Right kidney (tissue), 1 donor: ENCODE measurements around the gene MACROD2.
"Not testable (repeated sequence)": the region's sequence is repeated elsewhere in the genome, so short reads cannot be mapped to it uniquely, and the experiment has no call there.

Experiments used
- DNase-seq: peaks from one replicate; pipeline ENCODE4 v3.0.0-alpha.2; 2016

The MACROD2 gene

GRCh38 chr20:15185322-15185721 is 1190.0 kb downstream of the MACROD2 start:
- no peak for DNase-seq

DNA sequence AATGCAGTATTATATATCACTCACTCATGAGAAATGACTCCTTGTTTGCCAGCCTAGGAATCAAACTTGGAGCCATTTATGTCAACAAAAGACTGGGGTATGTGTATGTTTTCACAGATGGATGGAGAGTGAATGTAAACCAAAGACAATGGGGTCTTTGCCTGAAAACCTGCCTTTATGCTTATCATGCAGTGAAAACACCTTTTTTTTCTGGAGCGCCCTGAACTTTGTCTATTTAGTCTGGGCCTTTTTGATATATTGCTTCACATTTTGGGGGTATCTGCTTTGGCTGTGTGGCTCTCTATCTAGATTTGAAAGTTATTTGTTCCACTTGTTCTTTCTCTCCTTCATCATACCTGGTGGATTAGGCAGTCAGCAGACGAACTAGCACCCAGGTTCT is 1190.6 kb downstream of the MACROD2 start:
- no peak for DNase-seq

DNA sequence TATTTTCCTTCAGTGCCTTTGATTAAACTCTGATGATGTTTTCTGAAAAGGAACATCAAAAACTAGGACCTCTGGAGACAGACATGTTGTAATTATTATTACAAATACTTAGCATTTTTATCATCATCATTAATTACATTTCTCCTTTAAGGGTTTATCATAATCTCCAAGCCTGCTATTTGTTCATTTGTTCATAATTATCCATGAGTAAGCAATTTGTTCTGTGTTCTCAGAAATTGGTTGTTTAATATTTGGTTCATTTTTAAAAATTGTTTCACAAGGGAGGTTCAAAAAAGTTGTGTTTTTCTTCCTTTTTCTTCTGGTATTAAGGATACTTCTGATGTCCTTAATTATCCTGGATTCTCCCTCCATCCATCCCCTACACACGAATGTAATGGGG is 1192.3 kb downstream of the MACROD2 start:
- DNase-seq: no peak

- no peak for DNase-seq
Observed at GRCh38 chr20:15188415-15188814, 1193.1 kb downstream of the MACROD2 start.

GRCh38 chr20:15191082-15191723 is 1195.9 kb downstream of the MACROD2 start:
- no peak for DNase-seq

DNA sequence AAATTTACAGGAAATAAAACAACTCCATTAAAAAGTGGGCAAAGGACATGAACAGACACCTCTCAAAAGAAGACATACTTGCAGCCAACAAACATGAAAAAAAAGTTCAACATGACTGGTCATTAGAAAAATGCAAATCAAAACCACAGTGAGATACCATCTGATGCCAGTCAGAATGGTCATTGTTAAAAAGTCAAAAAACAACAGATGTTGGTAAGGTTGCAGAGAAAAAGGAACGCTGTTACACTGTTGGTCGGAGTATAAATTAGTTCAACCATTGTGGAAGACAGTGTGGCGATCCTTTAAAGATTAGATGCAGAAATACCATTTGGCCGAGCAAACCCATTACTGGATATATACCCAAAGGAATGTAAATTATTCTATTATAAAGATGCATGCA is 1200.1 kb downstream of the MACROD2 start:
- DNase-seq: no peak

DNA sequence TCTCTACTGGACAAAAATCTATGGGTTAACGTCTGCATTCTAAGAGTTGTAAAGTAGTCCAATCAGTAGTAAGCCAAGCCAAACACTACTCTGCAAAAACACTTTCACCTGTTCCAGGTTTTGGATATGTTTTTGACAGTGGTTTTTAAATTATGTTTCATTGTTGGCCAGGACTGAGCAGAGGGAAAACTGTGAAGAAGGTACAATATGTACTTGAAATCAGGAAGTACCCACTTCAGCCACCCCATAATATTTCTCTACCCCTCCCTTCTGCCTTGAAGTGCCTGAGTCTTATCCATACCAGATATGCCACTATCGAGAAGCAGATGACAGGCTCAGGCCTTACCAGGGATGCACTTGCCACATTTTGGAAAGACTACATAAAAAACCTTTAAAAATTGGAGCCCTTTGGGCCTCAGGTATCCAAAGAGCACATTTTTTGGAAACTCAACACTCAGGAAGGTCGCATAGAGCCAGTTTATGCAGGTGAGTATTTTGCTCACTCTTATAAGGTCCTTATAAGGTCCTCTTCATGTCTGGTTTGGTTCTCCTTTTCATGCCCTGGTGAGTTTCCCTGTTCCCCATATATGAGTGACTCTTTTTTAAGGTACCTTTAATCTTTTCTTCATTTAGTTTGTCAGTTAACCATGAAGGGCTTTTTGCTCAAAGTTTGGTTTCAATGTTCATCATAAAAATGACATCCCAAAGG is 1201.4 kb downstream of the MACROD2 start:
- DNase-seq: no peak

GRCh38 chr20:15198017-15198416 is 1202.7 kb downstream of the MACROD2 start:
- DNase-seq: not testable (repeated sequence)

DNA sequence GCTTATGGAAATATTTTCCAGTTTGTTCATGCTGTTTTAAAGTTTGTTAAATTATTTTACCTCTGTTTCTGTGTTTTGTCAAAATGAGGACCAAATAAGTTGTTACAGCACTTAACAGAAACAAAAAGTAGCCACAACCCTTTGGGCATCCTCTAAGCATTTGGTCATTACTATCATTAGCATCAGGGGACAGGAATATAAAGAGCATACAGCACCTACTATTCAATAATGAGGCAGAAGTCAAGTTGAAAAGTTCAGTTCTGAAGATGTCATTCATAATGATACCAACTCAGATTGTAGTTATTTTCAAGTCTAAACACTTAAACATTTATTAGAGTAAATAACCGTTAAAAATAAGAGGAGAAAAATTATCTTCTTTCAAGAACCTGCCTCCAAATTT is 1204.4 kb downstream of the MACROD2 start:
- no peak for DNase-seq

DNA sequence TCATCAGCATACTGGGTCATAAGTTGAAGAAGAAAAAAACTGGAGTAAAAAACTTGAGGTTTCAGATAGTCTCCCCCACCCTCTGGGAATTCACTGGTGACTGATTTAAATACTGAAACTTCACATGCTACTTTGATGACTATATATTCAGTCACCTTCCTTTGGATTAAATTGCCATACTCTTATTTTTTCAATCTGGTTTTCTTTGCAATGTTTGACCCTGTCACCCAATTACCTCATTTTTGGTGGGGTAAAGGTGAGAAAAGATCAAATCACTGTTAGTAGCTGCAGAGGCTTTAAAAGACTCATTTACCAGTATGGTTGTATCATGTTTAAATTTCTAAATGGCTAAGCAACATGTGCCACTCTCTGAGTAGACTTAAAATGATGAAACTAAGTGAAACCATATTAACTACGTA is 1204.8 kb downstream of the MACROD2 start:
- no peak for DNase-seq

DNA sequence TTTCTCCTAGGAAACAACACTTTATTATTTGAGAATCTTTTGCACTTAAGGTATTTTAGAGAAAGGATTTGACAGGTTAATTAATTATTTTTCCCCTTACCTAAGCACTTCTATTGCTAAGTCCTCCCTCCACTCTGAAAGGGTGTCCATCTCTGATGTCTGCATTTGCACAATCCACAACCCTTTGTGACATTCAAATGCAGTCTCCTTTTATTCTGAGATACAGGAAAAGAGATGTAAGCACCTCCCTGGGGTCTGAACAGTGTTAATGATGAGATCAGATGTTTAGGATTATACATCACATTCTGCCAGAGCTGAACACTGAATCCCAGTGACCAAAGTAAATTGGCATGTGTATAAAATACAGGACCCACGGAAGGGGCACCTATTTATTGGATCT is 1206.3 kb downstream of the MACROD2 start:
- no peak for DNase-seq

DNA sequence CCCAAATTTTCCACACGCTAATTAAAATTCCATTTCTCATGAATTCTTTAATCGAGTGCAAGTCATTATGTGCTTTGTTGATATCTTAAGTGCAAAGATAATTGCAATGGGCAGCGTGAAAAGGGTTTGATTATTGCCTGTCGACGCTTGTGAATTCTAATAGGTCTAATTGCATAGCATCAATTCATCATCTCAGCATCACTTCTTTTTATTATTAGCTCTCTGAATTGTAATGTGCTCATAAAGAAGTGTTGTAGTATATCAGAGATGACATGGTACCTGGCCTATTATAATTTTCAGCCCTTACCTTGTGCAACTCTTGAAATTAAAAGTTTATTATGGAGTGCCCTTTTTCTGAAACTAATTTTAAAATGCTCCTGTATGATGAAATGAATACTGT is 1208.9 kb downstream of the MACROD2 start:
- no peak for DNase-seq

DNA sequence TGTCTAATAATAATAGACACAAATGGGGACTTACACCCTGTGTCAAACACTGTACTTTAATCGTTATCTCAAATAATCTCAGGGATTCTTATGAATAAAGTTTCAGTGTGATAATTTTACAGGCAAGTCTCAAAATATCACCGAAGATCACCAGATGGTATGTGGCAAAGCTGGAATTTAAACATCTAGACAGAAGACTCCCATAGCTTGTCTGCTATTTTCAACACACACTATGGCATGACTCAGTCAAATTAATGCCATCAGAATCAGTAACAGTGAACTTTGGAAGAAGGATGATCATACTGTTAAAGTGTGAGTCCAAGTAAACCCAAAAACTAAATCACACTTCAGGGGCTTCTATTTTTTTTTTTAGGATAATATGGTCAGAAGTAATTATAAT is 1209.7 kb downstream of the MACROD2 start:
- DNase-seq: no peak

DNA sequence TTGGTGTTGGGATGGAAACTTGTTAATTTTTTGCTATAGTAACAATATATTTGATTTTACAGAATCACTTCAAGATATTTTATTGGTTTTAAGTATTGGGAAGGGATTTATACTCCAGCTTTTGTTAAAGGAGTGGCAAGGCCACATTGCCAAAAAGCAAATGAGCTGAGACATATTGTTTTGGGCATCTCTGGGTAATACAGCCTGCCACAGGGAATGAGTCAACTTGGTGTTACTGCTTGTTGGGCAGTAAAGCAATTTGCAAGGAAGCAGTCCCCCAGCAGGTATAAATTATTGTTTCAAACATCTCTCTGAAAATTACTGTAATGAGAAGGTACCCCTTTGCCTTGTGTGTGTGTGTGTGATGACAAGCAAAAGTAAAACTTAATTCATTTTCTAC is 1210.4 kb downstream of the MACROD2 start:
- DNase-seq: no peak

- DNase-seq: no peak
Observed at GRCh38 chr20:15209537-15209936, 1214.2 kb downstream of the MACROD2 start.

GRCh38 chr20:15214051-15214450 is 1218.7 kb downstream of the MACROD2 start:
- DNase-seq: no peak

GRCh38 chr20:15220009-15220656 is 1224.8 kb downstream of the MACROD2 start:
- DNase-seq: no peak

DNA sequence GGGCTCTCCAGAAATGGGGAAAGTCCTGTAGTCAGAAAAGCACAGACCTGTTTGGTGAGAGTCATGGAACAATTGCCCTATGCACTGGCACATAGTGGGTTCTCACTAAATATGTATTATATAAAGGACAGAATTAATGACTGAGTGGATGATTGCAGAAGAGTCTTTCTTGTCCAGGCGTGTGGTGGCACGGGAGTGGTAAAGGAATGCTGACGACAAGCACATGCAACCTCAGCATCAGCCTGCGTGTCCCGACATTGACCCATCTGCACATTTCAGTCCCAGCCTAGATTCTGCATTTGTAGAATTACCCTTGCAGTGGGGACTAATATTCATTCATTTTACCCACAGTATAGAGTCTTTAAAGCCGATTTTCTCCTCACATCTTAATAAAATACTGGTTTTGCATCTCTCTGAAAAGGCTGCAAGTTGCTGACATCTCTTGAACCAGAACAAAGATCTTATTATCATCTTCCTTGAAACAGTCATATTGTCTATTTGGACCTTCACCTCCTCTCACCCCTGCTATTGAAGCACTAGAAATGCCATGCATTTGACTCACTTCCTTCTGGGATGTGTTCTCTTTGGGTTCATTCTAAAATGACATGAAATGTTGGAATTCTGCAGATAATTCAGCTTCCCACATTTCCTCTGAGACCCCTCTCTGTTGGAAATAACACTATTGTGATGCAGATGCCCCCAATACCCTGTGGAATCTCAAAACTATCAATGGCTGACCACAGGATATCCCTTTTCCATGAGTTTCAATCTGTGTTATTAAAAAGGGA is 1225.7 kb downstream of the MACROD2 start:
- DNase-seq: no peak

DNA sequence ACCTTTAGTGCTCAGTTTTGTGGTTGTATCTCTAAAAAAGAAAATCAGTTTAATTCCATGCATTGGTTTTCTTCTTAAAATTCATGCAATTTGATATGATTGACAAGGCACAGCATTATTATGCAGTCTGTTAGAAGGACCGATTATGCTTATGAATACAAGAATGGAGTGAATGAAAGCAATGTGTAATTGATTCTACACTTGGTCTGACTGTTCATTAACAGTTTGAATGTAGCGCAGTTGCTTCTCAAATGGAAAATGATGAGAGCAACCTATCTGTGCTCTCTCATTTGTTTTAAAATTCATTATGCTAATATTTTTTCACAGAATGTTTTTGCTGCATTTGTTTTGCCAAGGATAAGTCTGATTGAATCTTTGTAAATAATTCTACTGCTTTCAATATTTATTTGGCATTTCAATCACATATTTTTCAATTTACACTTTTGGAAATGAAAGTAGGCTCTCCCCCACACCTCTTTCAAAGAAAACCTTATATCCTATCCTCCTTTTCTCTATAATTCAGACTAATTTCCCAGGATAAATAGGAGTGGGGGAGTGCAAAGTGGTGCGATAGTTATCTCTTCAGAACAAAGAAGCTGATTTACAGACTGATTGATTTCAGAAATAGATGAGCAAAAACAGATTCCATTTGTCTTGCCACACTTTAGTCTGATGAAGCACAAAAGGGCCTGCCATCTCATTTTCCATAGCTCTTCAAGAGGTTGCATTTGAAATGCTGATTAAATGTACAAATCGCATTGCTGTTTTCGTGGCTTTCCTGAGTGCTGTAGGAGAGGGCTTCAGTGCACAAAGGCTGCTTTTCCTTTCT is 1227.4 kb downstream of the MACROD2 start:
- no peak for DNase-seq

DNA sequence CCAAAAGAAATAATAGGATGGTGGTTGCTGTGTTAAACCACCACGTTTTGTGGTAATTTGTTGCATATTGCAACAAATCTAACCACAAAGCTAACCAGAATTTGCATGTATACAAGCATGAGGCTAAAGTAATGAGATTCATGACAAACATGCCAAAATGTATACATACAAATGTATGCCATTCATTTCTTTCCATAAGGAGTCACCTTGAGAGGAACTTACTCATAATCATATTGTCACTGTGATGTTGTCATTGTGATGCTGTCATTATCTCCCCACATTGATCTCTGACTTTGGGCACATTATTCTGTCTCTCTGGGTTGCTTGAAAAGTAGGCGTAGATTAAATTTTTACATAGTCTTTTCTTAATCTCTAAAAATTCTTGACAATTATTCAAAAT is 1228.9 kb downstream of the MACROD2 start:
- DNase-seq: no peak

- no peak for DNase-seq
Observed at GRCh38 chr20:15227102-15227501, 1231.8 kb downstream of the MACROD2 start.

DNA sequence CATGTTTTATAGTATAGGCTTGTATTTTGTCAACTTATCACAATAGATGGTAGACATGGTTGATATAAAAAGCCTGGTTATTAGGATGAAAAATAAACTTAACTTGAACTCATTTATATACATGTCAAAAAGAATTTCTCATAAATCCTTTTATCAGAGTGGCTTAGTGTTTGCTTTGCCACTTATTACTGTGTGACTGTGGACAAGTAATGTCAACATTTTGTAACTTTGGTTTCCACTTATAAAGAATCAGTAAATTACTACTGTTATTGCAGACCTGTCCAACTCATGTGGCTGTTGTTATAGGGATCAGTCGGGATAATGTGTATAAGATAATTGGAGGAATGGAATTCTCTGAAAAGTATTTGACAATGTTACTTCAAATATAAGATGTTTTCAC is 1236.9 kb downstream of the MACROD2 start:
- no peak for DNase-seq
